ENCODE results near the gene HINFP.
"Not testable (repeated sequence)": the region's sequence is repeated elsewhere in the genome, so short reads cannot be mapped to it uniquely, and the experiment has no call there.

The HINFP gene

DNA sequence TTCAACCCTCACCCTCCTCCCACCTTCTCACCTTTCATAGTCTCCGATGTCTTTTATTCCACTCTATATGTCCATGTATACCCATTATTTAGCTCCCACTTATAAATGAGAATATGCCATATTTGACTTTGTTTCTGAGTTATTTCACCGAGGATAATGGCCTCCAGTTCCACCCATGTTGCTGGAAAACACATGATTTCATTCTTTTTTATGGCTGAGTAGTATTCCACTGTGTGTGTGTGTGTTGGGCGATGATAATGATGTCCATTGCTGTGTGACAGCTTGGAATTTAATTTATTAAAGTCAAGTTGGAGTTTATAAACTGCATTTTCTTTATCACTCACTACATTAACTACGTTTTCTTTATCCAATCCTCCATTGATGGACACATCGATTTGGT is 3.2 kb upstream of the HINFP start:
- DNase-seq = no peak

GRCh38 chr11:119118946-119119345 is 2.4 kb upstream of the HINFP start:
- DNase-seq = no peak

DNA sequence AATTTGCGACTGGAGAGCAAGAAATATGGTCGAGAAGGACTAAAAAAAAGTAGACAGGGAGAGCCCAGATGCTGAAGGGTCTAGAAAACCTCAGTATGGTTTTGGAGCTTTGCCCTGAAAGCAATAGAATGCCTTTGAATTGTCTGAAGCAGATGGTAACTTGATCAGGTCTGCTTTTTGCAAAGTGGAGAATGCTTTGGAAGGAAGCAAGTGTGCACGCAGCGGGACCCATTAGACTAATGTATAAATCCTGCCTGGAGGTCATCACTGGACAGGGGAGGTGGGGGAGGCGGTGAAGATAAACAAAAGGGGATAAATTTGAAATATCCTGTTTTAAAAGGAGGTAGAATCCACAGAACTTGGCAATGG is 757 bp upstream of the HINFP start:
- peak; percentile 45 for DNase-seq

DNA sequence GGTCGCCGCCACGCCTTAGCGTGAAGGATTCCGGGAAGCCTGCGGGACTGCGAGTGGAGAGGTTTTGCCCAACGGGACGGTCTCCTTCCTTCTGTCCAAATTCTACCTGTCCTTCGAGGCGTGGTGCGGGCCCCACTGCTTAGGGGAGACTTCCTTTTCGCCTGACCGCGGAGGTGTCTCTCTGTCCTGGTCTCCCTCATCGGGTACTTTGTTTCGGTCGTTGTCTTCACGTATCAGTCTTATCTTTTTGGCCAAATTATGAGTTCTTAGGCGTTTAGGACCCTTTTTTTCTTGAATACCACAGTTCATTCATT is 388 bp downstream of the HINFP start:
- DNase-seq = no peak

DNA sequence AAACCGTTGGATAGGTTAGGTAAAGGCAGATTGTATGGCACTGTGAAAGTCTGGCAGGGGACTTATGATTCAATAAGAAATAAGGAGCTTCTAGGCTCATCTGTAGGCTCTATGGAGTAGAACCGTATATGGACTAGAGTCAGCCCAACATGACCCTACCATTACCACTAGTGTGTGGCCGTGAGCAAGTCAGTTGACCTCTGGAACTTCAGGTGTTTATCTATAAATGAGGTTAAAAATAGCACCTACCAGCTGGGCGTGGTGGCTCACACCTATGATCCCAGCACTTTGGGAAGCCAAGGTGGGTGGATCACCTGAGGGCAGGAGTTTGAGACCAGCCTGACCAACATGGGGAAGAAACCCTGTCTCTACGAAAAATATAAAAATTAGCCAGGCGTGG is 4.4 kb downstream of the HINFP start:
- no peak for DNase-seq

DNA sequence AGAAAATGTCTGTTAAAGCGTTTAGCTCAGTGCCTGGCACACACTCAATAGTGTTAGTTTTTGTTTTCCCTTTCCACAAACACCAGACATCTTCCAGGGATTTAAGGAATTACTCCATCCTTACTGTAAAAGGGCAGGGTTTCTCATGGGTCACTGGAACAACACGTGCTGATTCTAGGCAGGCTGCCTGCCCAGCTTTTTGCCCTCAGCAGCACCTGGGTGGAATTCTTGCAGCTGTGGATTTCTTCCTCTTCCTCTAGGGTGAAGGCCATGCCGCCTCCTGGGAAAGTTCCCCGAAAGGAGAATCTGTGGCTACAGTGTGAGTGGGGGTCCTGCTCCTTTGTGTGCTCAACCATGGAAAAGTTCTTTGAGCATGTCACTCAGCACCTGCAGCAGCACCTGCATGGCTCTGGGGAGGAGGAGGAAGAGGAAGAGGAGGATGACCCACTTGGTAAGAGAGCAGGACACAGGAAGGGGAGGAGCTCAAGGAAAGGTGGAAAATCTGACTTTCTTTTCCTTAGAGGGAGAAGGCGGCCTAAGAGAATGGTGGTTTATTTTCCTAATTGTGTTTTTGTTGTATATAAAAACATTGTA is 5.4 kb downstream of the HINFP start:
- DNase-seq = no peak

- no peak for DNase-seq
Measured at GRCh38 chr11:119130662-119131061, 9.3 kb downstream of the HINFP start.

DNA sequence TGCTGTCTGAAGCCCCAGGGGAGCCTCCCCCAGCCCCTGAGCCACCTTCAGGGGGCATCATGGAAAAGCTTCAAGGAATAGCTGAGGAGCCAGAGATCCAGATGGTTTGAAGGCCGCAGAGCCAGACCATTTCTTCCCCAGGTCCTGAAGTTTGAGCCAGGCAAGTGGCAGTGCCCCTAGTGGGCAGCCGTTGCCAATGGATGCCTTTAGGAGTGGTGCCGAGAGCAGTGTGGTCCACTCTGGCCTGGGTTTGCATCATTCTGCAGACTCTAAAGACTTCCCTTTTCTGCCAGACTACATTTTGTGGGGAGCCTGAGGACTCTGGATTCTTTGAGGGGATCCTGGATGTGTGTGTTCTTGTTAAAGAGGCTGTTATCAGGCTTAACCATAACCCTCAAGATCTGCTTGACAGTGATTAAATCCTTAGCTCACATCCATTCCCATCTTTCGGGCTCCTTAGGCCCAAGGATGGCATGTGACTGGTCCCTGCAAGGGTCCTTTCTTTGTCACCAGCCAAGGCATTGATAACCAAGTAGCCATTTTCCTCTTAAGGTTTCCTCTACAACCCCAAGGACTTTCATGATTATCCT is 13.1 kb downstream of the HINFP start:
- no peak for DNase-seq

DNA sequence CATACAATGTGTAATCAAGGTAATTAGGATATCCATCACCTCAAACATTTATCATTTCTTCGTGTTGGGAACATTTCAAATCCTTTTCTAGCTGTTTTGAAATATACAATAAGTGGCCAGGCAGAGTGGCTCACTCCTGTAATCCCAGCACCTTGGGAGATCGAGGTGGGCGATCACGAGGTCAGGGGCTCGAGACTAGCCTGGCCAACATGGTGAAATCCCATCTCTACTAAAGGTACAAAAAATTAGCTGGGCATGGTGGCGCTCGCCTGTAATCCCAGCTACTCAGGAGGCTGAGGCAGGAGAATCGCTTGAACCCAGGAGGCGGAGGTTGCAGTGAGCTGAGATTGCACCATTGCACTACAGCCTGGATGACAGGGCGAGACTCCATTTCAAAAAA is 17.9 kb downstream of the HINFP start:
- not testable (repeated sequence) for DNase-seq

GRCh38 chr11:119144825-119145486 is 23.6 kb downstream of the HINFP start:
- DNase-seq = peak; percentile 29

DNA sequence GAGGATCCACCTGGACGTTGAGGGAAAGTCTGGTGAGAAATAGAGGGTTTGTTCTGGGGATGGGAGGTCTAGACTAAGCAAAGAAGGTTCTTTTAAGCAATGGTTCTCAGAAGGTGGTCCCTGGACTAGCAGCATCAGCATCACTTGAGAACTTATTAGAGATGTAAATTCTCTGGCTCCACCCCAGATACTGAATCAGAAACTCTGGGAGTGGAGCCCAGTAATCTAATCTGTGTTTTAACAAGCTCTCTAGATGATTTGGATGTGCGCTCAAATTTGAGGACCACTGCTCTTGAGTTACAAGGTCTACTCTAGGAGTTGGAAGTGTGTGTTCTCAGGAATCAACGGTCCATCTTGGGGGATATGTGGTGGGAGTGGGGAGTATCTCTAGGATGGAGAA is 24.2 kb downstream of the HINFP start:
- DNase-seq = no peak

GRCh38 chr11:119147604-119148333 is 26.4 kb downstream of the HINFP start:
- DNase-seq = peak; percentile 28

DNA sequence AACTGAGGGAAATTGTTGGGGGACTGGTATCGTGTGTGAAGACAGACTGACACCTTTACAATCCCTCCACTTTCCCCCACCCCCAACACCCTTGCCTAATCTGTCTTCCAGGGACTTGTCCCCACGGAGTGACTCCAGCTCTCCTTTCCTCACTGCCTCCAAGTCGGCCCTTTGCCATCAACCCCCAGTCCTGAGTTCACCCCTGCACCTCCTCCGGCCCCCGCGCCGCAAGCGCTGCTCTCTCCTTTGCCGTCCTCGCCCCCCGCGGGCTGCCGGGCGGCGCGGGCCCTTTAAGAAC is 27.3 kb downstream of the HINFP start:
- DNase-seq = no peak

DNA sequence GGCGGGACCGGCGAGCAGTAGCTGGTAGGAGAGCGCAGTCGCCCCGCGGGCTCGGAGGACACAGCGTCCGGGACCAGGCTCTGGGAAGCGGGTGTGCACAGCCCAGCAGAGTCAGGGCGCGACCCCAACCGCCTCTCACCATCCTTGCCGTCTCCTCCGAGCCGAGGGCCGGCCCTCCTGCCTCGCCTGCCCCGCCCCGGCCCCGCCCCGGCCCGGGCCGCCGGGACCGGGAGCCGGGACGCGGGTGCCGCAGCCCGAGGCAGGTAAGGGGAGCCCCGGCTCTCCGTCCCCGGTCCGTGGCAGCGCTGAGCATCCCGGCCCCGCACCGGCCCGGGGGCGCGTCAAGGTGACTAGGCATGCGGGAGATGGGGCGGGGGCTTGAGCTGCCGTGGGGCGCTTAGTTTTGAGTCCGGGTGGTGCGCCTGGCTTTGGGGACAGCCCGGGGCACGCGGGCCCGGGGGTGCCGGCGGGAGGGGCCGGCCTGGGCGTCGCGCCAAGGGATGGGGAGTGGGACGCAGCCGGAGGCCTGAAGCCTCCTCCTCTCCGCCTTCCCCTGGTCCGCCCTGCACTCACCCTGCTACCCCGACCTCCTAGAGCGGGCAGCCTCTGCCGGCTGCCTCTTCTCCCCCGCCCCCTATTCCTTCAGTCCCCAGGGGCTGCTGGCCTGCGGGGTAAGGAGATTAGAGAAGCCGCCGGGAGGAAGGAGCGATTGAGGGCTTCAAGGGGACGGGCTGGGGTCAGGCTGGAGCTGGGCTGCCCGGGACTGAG is 27.8 kb downstream of the HINFP start, which contains the start of gene ABCG4:
Gene ABCG4 (plus strand): TSS at position 35 of the 768 bp plus-strand sequence. CDS start 914 bp downstream, outside the sequence.
- peak; percentile 38 for DNase-seq

DNA sequence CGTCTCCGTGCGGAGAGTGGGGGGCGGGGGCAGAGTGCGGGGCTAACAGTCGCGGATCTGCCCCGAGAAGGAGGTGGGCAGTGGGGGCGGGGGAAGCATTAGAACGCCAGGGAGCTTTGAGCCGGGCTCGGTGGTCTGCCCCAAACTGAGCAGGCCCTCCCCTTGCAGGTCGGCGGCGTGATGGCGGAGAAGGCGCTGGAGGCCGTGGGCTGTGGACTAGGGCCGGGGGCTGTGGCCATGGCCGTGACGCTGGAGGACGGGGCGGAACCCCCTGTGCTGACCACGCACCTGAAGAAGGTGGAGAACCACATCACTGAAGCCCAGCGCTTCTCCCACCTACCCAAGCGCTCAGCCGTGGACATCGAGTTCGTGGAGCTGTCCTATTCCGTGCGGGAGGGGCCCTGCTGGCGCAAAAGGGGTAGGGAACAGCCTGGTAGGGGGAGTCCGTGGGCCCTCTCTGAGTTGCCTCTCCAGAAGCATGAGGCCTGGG is 28.5 kb downstream of the HINFP start:
- DNase-seq = no peak

- no peak for DNase-seq
Measured at GRCh38 chr11:119152043-119152442, 30.7 kb downstream of the HINFP start.

DNA sequence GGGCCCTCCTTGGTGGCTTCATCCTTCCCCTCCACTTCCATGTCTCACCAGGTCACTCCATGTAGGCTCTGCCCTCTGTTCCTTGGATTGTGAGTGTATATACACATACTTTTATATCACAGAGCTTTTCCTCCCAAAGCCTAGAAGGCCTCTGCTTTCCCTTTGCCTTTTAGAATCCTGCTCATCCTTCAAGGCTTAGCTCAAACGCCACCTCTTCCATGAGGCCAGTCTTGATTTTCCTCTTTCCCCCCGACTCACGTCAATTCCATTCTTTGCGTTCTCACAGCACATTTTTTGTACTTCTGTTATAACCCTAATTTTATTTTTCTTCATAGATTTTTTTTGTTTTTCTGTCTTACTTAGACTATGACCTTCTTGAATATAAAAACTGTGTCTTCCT is 31.2 kb downstream of the HINFP start:
- no peak for DNase-seq

DNA sequence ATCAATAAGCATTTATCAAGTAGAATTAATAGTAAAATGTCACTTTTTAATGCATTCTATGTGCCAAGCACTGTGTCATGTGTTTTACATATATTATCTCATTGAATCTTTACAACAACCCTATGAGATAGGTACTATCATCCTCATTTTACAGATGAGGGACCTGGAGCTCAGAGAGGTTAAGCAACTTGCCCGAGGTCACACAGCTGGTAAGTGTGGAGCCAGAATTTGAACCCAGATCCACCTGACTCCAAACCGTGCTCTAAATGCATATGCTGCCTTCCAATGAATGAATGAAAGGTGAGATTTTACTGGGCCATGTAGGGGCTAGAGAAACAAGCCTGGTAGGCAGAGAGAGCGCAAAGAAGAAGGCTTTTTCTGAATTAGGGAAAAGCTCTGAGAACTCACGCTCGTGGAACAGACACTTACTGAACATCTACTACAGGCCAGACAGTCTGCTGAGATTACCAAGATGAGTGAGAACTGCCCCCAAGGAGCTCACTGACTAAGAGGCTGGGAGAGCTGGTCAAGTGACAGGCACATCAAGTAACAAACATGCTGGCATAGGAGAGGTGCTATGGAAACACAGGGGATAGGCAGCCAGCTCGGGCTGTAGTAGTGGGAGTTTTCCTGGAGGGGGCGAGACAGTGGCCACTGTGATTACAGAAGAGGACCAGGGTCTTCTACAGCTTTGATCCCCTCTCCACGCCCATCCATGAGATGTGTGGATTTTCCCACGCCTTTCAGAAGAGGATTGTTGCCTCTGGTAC is 31.9 kb downstream of the HINFP start:
- DNase-seq = no peak

DNA sequence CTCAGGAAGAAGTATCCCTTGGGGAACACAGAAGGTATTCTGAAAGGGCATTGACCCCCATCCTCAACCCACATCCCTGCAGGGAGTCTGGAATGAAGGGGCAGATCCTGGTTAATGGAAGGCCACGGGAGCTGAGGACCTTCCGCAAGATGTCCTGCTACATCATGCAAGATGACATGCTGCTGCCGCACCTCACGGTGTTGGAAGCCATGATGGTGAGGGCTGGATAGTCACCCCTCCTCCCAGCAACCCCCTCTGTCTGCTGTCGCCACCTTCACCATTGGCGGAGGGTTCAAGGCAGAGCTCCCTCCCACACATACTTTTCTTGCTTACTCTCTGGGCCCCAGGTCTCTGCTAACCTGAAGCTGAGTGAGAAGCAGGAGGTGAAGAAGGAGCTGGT is 32.8 kb downstream of the HINFP start:
- no peak for DNase-seq

DNA sequence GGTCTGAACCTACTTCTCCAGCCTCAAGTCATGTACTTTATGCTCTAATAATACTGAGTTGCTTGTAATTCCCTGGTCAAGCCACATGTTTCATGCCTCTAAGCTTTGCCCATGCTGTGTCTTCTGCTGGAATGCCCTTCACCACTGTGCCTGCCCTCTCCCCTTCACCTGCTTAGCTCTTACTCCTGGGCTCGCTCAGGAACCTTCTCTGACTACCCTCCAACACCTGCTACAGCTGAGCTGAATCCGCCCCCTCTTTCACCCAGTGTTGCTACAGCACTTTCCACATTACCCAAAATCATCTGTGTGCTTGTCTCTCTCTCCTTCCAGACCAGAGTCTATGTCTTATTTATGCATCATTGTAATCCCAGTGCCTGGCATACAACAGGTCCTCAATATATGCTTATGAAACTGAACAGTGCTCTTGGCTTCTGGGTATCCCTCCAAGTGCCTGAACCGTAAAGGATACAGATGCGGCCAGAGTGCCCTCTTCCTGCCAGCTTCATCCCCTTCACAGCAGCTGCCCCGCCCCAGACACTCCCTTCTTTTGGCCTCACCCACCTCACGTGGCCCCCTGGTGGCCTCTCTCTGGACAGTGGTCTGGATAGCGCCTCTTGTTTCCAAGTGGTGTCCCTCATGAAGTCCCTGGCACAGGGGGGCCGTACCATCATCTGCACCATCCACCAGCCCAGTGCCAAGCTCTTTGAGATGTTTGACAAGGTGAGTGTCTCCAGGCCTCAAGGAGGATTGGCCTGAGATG is 34.5 kb downstream of the HINFP start:
- DNase-seq = no peak

DNA sequence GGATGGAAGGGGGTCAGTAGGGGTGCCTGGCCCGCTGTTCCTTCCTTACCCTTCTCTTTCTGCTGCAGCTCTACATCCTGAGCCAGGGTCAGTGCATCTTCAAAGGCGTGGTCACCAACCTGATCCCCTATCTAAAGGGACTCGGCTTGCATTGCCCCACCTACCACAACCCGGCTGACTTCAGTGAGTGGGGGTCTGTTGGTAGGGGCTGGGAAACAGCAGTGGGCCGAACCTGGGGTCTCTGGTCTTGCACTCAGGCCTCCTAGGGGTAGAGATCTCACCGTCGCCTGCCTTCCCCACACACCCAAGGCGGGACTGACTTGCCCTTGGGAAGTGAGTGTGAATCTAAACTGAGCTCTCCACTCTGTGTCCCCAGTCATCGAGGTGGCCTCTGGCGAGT is 35.1 kb downstream of the HINFP start:
- no peak for DNase-seq

GRCh38 chr11:119157063-119157462 is 35.7 kb downstream of the HINFP start:
- DNase-seq = no peak

Data from NCI-H1105 (cell line).